Measurements from ENCODE around the gene HBB. TPM values are rescaled to one million over a fixed set of nuclear protein-coding genes. Genes with fewer than 3 reads are reported as not detected.

HBB gene
- polyA plus RNA-seq, 1 donor from 2014 or later: not detected

DNA sequence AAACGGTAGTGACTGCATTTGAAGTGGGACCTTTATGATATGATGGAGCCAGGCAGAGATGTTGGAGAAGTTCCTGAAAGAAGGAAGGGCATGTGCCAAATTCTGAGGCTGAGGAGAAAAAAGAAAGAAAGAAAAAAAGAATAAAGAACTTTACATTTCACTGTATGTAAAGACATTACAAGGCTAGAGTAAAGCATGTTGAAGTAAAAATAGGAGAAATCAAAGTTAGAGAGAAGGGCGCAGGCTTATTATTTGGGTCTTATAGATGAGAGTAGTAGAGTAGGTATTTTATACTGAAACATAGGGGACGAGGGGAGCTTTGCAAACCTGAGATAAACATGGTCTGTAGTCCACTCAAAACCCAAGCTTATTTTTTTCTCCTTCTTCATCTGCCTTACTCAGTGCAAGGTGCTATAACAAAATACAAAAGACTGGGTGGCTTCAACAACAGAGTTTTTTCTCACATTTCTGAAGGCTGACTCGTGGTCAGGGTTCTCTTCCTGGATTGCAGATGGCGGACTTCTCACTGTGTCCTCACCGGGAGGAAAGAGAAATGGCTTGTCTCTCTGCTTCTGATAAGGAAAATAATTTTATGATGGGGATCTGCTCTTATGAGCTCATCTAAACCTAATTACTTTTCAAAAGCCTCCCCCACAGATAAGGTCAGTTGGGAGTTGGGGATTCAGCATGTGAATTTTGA is 20.1 kb upstream of the HBB start:
- TF ChIP-seq POLR2AphosphoS5 (IDR thresholded peaks at IDR 0.05): no peak
- TF ChIP-seq, protein P1, sequence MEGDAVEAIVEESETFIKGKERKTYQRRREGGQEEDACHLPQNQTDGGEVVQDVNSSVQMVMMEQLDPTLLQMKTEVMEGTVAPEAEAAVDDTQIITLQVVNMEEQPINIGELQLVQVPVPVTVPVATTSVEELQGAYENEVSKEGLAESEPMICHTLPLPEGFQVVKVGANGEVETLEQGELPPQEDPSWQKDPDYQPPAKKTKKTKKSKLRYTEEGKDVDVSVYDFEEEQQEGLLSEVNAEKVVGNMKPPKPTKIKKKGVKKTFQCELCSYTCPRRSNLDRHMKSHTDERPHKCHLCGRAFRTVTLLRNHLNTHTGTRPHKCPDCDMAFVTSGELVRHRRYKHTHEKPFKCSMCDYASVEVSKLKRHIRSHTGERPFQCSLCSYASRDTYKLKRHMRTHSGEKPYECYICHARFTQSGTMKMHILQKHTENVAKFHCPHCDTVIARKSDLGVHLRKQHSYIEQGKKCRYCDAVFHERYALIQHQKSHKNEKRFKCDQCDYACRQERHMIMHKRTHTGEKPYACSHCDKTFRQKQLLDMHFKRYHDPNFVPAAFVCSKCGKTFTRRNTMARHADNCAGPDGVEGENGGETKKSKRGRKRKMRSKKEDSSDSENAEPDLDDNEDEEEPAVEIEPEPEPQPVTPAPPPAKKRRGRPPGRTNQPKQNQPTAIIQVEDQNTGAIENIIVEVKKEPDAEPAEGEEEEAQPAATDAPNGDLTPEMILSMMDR (IDR thresholded peaks at IDR 0.05; ENCODE audit: poor library complexity, severe bottlenecking): no peak
- no peak for TF ChIP-seq TAF1 (IDR thresholded peaks at IDR 0.05; ENCODE audit: low read depth)
- no peaks in the 10 kb centered on the region for H3K9me3 ChIP-seq (ENCODE audit: low read length)
- H3K27ac ChIP-seq (ENCODE audit: low read length): no peak overlapping the region
- H3K9me2 ChIP-seq (ENCODE audit: insufficient read depth, low read length): no peaks in the 10 kb centered on the region
- H3K4me3 ChIP-seq (ENCODE audit: low read length): no peak overlapping the region
- H3K4me2 ChIP-seq (ENCODE audit: low read length): no peak overlapping the region
- no peaks in the 10 kb centered on the region for H3F3A ChIP-seq (ENCODE audit: insufficient read depth, low read length, poor library complexity, severe bottlenecking)
- no peak overlapping the region for H3K9ac ChIP-seq (ENCODE audit: low read length)
- no peak overlapping the region for H2AFZ ChIP-seq (ENCODE audit: low read depth, low read length)
- no peaks in the 10 kb centered on the region for H3K79me2 ChIP-seq (replicated peaks; ENCODE audit: insufficient read depth, low read length)
- H3K36me3 ChIP-seq (ENCODE audit: insufficient read depth, low read length): no peaks in the 10 kb centered on the region
- H4K20me1 ChIP-seq (ENCODE audit: insufficient read depth): no peaks in the 10 kb centered on the region
- no peaks in the 10 kb centered on the region for H3K27me3 ChIP-seq (ENCODE audit: insufficient read depth, low read depth, low read length)

DNA sequence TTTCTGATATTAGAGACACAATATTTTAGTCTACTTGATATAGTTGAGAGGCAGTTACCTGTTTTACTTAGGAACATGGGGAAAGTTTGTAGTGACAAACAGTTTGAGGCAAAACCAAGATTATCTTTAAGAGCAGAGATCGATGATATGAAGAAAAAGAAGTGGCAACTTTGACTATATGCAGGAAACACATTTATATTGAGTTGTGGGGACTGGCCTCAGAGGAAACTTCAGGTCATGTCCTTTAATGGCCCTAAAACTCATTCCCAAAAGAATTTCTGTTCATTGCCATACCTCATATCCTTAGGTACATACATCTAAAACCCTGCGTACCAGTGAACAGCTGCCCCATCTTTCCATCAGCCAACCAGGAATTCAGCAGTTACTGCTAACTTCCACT is 18.3 kb upstream of the HBB start:
- TF ChIP-seq EZH2 (IDR thresholded peaks at IDR 0.05; ENCODE audit: borderline replicate concordance, insufficient read depth, low read length, poor library complexity, severe bottlenecking) (no peak), SMC3 (conservative IDR thresholded peaks at IDR 0.05; ENCODE audit: poor library complexity) (no peak), MXI1 (conservative IDR thresholded peaks at IDR 0.05; ENCODE audit: poor library complexity, severe bottlenecking) (no peak), TAF1 (IDR thresholded peaks at IDR 0.05; ENCODE audit: low read depth) (no peak), RAD21 (conservative IDR thresholded peaks at IDR 0.05) (no peak)
- TF ChIP-seq, protein P1 (IDR thresholded peaks at IDR 0.05; ENCODE audit: poor library complexity, severe bottlenecking): no peak
- no peak overlapping the region for H3K4me2 ChIP-seq (ENCODE audit: low read length)

DNA sequence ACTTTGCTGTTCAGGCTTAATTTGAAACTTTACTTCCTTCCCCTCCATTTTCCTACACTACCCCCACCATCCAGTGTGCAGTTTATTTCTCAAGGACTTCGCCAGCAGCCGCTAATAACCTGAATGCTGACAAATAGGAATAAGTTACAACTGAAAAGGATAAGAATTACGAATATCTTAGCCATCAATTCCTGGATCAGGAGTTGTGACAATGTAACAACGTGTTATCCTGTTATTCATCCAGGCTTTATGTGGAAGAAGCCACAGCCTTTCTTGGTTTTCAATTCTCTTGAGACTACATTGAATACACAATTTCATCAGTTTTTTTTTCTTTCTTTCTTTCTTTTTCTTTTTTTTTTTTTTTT is 16.9 kb upstream of the HBB start:
- no peak overlapping the region for H3K27ac ChIP-seq (ENCODE audit: low read length)
- TF ChIP-seq EZH2 (IDR thresholded peaks at IDR 0.05; ENCODE audit: borderline replicate concordance, insufficient read depth, low read length, poor library complexity, severe bottlenecking): no peak
- H3K4me2 ChIP-seq (ENCODE audit: low read length): no peak overlapping the region
- H3K27me3 ChIP-seq (ENCODE audit: insufficient read depth, low read depth, low read length): no peaks in the 10 kb centered on the region
- H4K20me1 ChIP-seq (ENCODE audit: insufficient read depth): no peaks in the 10 kb centered on the region
- H3K4me3 ChIP-seq (ENCODE audit: low read length): no peak overlapping the region
- H3K9ac ChIP-seq (ENCODE audit: low read length): no peak overlapping the region
- no peaks in the 10 kb centered on the region for H3K36me3 ChIP-seq (ENCODE audit: insufficient read depth, low read length)
- H3F3A ChIP-seq (ENCODE audit: insufficient read depth, low read length, poor library complexity, severe bottlenecking): no peaks in the 10 kb centered on the region
- H3K9me3 ChIP-seq (ENCODE audit: low read length): no peaks in the 10 kb centered on the region
- H3K79me2 ChIP-seq (replicated peaks; ENCODE audit: insufficient read depth, low read length): no peaks in the 10 kb centered on the region
- H2AFZ ChIP-seq (ENCODE audit: low read depth, low read length): no peak overlapping the region
- no peaks in the 10 kb centered on the region for H3K9me2 ChIP-seq (ENCODE audit: insufficient read depth, low read length)

More for the DNA sequence above, 18.3 kb upstream of the HBB start:
- H3F3A ChIP-seq (ENCODE audit: insufficient read depth, low read length, poor library complexity, severe bottlenecking): no peaks in the 10 kb centered on the region
- H3K79me2 ChIP-seq (replicated peaks; ENCODE audit: insufficient read depth, low read length): no peaks in the 10 kb centered on the region
- no peaks in the 10 kb centered on the region for H3K9me3 ChIP-seq (ENCODE audit: low read length)
- no peak overlapping the region for H2AFZ ChIP-seq (ENCODE audit: low read depth, low read length)
- H3K4me3 ChIP-seq (ENCODE audit: low read length): no peak overlapping the region
- no peaks in the 10 kb centered on the region for H4K20me1 ChIP-seq (ENCODE audit: insufficient read depth)
- H3K27ac ChIP-seq (ENCODE audit: low read length): no peak overlapping the region
- H3K9me2 ChIP-seq (ENCODE audit: insufficient read depth, low read length): no peaks in the 10 kb centered on the region
- no peaks in the 10 kb centered on the region for H3K27me3 ChIP-seq (ENCODE audit: insufficient read depth, low read depth, low read length)
- no peak overlapping the region for H3K9ac ChIP-seq (ENCODE audit: low read length)
- no peaks in the 10 kb centered on the region for H3K36me3 ChIP-seq (ENCODE audit: insufficient read depth, low read length)

All from neural cell (in vitro differentiated cells).